Neutrophil (primary cell): ENCODE results near the gene TREM2.

Experiments used
- H3K27ac ChIP-seq: fragments of 200-600 bp; sonication (generic); 2 replicates; pipeline ENCODE4 v1.5.1; 2016; ENCODE audit warnings: mild to moderate bottlenecking, moderate library complexity
- H3K27me3 ChIP-seq: fragments of 200-600 bp; sonication (generic); 2 replicates; pipeline ENCODE4 v1.6.0; 2016; ENCODE audit warnings: mild to moderate bottlenecking
- H3K36me3 ChIP-seq: fragments of 200-600 bp; sonication (generic); 2 replicates; pipeline ENCODE4 v1.5.1; 2017
- H3K4me1 ChIP-seq, 2 experiments: fragments of 200-600 bp in 1 of 2; sonication (generic) in 1 of 2; 1 replicate in 1 of 2; 2 replicates in 1 of 2; pipeline versions ENCODE4 v1.5.1 to v1.6.1; 2013 to 2016; ENCODE audit warnings: low read depth in 1 of 2, low read length in 1 of 2, mild to moderate bottlenecking in 1 of 2, moderate library complexity in 1 of 2; ENCODE audit not compliant: control insufficient read depth in 1 of 2, insufficient read depth in 1 of 2
- H3K4me3 ChIP-seq, 2 experiments: fragments of 200-600 bp in 1 of 2; sonication (generic) in 1 of 2; 1 replicate in 1 of 2; 2 replicates in 1 of 2; pipeline ENCODE4 v1.5.1; 2013 to 2016; ENCODE audit warnings: low read depth in 1 of 2, low read length in 1 of 2, mild to moderate bottlenecking in 1 of 2, moderate library complexity in 1 of 2
- H3K9me3 ChIP-seq: fragments of 200-600 bp; sonication (generic); 2 replicates; pipeline ENCODE4 v1.5.1; 2016
- TF ChIP-seq, protein P1 (sequence below): fragments of 200-600 bp; sonication (generic); IDR thresholded peaks from 2 replicates; pipeline ENCODE4 v1.5.1; 2016; ENCODE audit warnings: antibody characterized with exemption

TREM2 gene

DNA sequence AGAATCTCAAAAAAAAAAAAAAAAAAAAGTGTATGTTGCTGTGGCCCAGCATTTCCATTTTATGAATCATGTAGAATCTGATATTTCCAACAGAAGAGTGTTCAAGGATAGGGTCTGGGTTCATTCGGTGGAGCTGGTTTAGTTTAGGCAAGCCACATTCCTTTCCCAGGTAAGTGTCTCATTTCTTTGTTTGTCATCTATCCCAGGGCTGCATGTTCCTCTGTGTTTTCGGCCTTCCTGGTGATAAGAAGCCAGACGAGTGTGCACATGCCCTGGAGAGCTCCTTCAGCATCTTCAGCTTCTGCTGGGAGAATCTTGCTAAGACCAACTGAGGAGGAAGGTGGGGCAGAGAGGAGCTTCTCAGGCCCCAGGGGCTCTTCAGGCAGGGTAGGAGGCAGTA is 51.9 kb downstream of the TREM2 start:
- no peaks in the 10 kb centered on the region for H3K9me3 ChIP-seq
- TF ChIP-seq, protein P1, sequence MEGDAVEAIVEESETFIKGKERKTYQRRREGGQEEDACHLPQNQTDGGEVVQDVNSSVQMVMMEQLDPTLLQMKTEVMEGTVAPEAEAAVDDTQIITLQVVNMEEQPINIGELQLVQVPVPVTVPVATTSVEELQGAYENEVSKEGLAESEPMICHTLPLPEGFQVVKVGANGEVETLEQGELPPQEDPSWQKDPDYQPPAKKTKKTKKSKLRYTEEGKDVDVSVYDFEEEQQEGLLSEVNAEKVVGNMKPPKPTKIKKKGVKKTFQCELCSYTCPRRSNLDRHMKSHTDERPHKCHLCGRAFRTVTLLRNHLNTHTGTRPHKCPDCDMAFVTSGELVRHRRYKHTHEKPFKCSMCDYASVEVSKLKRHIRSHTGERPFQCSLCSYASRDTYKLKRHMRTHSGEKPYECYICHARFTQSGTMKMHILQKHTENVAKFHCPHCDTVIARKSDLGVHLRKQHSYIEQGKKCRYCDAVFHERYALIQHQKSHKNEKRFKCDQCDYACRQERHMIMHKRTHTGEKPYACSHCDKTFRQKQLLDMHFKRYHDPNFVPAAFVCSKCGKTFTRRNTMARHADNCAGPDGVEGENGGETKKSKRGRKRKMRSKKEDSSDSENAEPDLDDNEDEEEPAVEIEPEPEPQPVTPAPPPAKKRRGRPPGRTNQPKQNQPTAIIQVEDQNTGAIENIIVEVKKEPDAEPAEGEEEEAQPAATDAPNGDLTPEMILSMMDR, result no peak
- H3K36me3 ChIP-seq, result peaks cover 20% of the 10 kb centered on the region
- H3K27me3 ChIP-seq, result no peaks in the 10 kb centered on the region
- H3K4me1 ChIP-seq, result no peaks in the 10 kb centered on the region
- no peak overlapping the region for H3K27ac ChIP-seq
- H3K4me3 ChIP-seq, result no peak overlapping the region
